Psoas muscle (tissue), 8 donors: ENCODE measurements around the gene EHD1. TPM values are rescaled to one million over a fixed set of nuclear protein-coding genes. Genes with fewer than 3 reads are reported as not detected.

Experiments used
- ATAC-seq, 4 donors: fragments of 200-7000 bp; cut with Tn5 transposase; one replicate each; pipeline ENCODE4 v1.9.1; 2020; ENCODE audit warnings: moderate library complexity in 3 of 4, mild to moderate bottlenecking in 2 of 4
- DNase-seq, 2 donors: peaks; one replicate each; pipeline ENCODE4 v3.0.0-alpha.2; 2020
- H3K27ac ChIP-seq: fragments of 200-600 bp; one replicate; pipeline ENCODE4 v1.8.0; 2022
- H3K27me3 ChIP-seq, 3 donors: fragments of 200-600 bp in 1 of 3; one replicate each; pipeline versions ENCODE4 v1.6.1 to v1.8.0; 2013 to 2022; ENCODE audit warnings: low read length in 2 of 3, mild to moderate bottlenecking in 2 of 3, moderate library complexity in 1 of 3; ENCODE audit not compliant: insufficient read depth in 3 of 3
- H3K36me3 ChIP-seq, 2 donors: fragments of 200-600 bp in 1 of 2; one replicate each; pipeline versions ENCODE4 v1.6.1 to v1.8.0; 2013 to 2022; ENCODE audit warnings: low read depth in 1 of 2, mild to moderate bottlenecking in 1 of 2, moderate library complexity in 1 of 2; ENCODE audit not compliant: insufficient read depth in 1 of 2
- H3K4me1 ChIP-seq: fragments of 200-600 bp; one replicate; pipeline ENCODE4 v1.8.0; 2022
- H3K4me3 ChIP-seq: fragments of 200-600 bp; one replicate; pipeline ENCODE4 v1.8.0; 2022; ENCODE audit warnings: mild to moderate bottlenecking
- H3K9me3 ChIP-seq: fragments of 200-600 bp; one replicate; pipeline ENCODE4 v1.8.0; 2022
- WGBS, 3 donors: extraction: QIAGEN DNeasy Blood & Tissue Kit; methylation state at CpG; one replicate each; pipeline versions ENCODE4 v1.1.6 to v1.1.7; 2013; 5-methylcytosine and 5-hydroxymethylcytosine counted together
- intact Hi-C, 2 donors: fragments of 100-400 bp; cut with DNase I; formaldehyde crosslinking; loops; one replicate each; pipeline versions ENCODE4 v1.11.0 to v1.14.2; 2022
- polyA plus RNA-seq, 3 donors: library from polyadenylated mRNA; stranded (reverse); fragments of 200-250 nt; gene quantifications; one replicate each; pipeline ENCODE4 v1.2.3, GENCODE V29; 2013
- total RNA-seq, 4 donors: library from RNA; stranded (reverse); fragmentation: NEBNext Ultra II Directional in 2 of 4; extraction: Animal tissue kit (Norgen Biotek cat#: 25700) in 2 of 4; gene quantifications; one replicate each; pipeline versions ENCODE4 v1.2.1 to v1.2.4, GENCODE V29; 2021 to 2023
- TF ChIP-seq, protein P1 (sequence below): fragments of 200-600 bp; IDR thresholded peaks from one replicate; pipeline ENCODE4 v1.8.0; 2022; ENCODE audit warnings: antibody characterized with exemption
- donor health status: healthy with polysubstance abuse.
- donor health status: DM: no; HTN: no; CAD: no; lungs with moderate emphysema.
- donor health status: Bipolar disorder and iron deficiency.
- donor health status: healthy.
- donor health status: DM: yes; HTN: yes; CAD: no.
- donor health status: DM: no; HTN: no; CAD: no.
- donor health status: DM: no; HTN: no; CAD: no.
- donor health status: DM: yes; HTN: yes; CAD: no.

EHD1 gene
- total and polyA plus RNA-seq, 7 donors: 23.5 to 174 (median 58.8) TPM

DNA sequence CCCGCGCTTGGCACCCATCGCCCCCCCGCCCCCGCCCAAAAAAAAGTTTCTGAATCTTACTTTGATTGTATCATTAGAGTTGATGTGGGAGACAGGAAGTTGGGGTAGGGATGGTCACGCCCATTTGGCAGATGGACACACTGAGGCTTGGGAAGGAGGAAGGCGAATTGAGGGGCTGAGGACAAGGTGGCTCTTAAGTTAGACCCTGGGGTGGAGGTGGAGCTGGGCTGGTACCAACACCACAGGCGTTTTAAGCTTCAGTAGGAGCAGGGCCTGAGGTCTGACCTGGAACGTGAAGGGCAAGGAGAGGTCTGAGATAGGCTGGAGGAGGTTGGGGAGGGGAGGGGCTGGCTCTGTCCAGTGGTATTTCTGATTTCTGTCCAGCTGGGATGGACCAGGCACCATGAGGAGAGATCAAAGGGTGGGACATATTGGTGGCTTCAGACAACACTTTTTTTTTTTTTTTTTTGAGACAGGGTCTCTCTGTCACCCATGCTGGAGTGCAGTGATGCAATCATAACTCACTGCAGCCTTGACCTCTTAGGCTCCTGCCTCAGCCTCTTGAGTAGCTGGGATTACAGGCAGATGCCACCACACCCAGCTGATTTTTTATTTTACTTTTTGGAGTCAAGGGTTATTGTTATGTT, 33.2 kb downstream of the EHD1 start:
- Histone ChIP-seq H3K27me3 (peaks cover 0 to 3% (median 2%) of the 10 kb centered on the region in 3 donors), H3K4me1 (peaks cover 28% of the 10 kb centered on the region), H3K36me3 (no peaks in the 10 kb centered on the region), H3K9me3 (no peaks in the 10 kb centered on the region), H3K4me3 (peak overlapping the region; percentile 59), H3K27ac (no peak overlapping the region)
- intact Hi-C loops: loop anchor here in 1 of 2 donors (10.0 kb wide), 2 partner anchors 170 to 270 kb away; partner anchors contain the start of genes ARL2, TM7SF2 and ZNHIT2
- TF ChIP-seq, protein P1, sequence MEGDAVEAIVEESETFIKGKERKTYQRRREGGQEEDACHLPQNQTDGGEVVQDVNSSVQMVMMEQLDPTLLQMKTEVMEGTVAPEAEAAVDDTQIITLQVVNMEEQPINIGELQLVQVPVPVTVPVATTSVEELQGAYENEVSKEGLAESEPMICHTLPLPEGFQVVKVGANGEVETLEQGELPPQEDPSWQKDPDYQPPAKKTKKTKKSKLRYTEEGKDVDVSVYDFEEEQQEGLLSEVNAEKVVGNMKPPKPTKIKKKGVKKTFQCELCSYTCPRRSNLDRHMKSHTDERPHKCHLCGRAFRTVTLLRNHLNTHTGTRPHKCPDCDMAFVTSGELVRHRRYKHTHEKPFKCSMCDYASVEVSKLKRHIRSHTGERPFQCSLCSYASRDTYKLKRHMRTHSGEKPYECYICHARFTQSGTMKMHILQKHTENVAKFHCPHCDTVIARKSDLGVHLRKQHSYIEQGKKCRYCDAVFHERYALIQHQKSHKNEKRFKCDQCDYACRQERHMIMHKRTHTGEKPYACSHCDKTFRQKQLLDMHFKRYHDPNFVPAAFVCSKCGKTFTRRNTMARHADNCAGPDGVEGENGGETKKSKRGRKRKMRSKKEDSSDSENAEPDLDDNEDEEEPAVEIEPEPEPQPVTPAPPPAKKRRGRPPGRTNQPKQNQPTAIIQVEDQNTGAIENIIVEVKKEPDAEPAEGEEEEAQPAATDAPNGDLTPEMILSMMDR: no peak
- ATAC-seq: no peak
- DNase-seq: no peak
- WGBS, 3 donors: 23 to 29% (median 25%) methylated on average over 9 of the region's 9 CpGs

DNA sequence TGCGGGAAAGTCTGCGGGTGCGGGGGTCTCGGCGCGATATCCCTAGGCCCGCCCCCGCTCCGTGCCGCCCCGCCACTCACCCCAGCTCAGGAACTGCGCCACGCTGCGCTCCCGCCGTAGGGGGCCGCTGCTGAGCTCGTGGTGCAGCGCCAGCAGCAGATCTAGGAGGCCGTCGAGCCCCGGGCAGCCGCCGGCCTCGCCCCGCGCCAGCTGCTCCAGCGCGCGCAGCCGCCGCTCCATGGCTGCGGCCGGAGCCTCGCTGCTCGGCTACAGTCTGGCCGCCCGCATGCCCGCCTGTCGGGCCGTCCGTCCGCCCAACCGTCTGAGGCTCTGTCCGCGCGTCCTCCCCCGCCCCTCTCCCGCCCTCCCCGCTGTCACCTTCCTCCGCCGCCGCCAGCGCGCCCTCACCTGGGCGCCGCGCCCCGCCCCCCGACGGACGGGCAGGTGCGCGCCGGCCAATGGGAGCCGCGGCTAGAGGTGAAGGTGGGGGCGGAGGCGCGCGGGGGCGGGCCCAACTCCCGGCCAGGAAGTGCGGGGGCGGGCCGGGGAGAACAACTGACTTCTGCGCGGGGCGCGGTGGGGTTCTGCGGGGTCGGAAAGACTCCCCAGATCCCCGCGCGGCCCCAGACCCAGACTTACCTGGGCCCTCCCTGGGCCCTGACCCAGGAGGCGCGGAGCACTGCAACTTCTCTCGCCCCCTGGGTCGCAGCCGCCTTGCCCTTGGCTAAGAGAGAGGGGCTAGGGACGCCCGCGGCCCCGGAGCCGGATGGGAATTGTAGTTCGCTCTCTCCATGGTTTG, 33.9 kb downstream of the EHD1 start, which contains the start of gene CDC42BPG:
TSS of gene CDC42BPG (minus strand) at position 324 of the 799 bp plus-strand sequence. CDS start at position 240, 84 bp downstream.
- ATAC-seq (peak; percentile 41 to 62 (median 57)), DNase-seq (peak in 1 of 2 donors; percentile 84)
- H3K4me3 ChIP-seq: peak within 1 kb of the TSS; percentile 59
- peaks cover 0 to 3% (median 2%) of the 10 kb centered on the region in 3 donors for H3K27me3 ChIP-seq
- H3K27ac ChIP-seq: no peak within 1 kb of the TSS
- intact Hi-C loops: loop anchor here in 1 of 2 donors (5.0 to 10.0 kb wide), 3 partner anchors 57 to 270 kb away; partner anchors contain the start of genes ARL2, TM7SF2 and ZNHIT2
- WGBS, 3 donors: 2 to 6% (median 4%) methylated on average over 46 to 96 of the region's 96 CpGs
- H3K9me3 ChIP-seq: no peaks in the 10 kb centered on the region
- H3K4me1 ChIP-seq: peaks cover 21% of the 10 kb centered on the region
- TF ChIP-seq, protein P1: peak; percentile 58
- H3K36me3 ChIP-seq: no peaks in the 10 kb centered on the region

DNA sequence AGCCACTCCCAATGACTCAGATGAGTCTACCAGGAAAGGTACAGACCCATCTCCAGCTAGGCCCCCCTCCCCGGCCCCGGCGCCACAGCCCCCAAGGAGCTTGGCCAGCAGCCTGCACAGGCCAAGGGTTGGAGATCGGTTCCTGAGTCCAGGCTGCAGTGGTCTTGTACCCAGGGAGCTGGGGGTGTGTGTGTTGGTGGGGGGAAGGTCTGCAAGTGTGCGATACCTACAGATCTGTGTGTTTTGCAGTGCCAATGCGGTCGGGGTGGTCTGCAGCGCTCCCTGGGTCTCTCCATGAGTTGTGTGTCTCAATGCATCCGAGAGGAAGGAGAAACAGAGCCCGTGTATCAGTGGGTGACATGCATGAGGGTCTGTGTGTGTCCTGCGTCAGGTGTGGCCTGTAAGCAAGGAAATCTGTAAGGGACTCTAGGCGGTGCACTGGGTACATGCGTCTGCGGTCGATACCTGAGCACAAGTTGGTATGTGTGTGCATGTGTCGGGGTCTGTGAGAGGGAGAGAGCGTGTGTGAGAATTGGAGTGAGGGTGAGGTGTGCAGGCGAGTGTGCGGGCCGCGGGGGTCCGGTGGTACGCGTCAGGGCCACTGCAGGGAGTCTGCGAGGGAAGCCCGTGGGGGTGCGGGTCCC, 34.6 kb downstream of the EHD1 start:
- Histone ChIP-seq H3K4me3 (no peak overlapping the region), H3K27ac (no peak overlapping the region), H3K27me3 (peaks cover 0 to 3% (median 2%) of the 10 kb centered on the region in 3 donors), H3K4me1 (peaks cover 14% of the 10 kb centered on the region), H3K36me3 (no peaks in the 10 kb centered on the region), H3K9me3 (no peaks in the 10 kb centered on the region)
- intact Hi-C loops: loop anchor here in 1 of 2 donors (5.0 to 10.0 kb wide), 3 partner anchors 57 to 271 kb away; partner anchors contain the start of genes ARL2, TM7SF2 and ZNHIT2
- TF ChIP-seq, protein P1: no peak
- DNase-seq (peak in 1 of 2 donors; percentile 58), ATAC-seq (no peak)
- WGBS, 3 donors: 67 to 72% (median 68%) methylated on average over 24 to 27 of the region's 27 CpGs

DNA sequence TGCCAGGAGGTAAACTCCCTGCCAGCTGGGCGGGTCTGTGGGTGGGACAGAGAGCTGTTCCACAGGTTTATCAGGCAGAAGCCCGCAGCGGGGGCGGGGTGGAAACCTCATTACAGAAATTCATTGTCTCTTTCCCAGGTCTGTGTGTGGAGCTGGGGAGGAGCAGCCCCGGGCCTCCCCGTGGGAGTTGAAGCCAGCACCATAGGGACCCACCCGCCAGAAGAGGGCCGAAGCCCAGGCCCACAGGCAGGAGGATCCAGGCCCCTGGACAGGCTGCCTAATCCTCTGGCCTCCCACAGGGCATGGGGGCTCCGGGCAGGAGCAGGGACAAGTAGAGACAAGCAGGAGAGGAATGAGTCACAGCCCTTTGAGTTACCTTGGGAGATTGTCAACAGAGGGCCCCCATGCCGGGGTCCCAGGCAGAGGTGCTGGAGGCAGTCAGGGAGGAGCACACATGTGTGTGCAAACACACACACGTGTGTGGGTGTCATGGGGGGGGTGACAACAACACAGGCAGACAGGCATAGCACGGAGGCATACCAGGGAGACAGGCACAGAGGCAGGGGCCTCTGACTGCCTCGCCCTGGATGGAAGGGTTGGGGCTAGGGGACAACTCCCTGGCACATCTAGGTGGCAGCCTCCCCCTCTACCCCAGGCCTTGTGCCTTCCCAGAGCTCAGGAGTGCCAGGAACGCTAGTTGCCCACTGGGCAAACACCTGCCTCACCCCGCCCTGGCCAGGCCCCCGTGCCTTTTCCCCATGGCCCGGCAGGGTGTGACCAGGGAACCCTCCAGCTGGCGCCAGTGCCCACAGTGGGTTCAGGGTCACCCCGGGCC, 35.4 kb downstream of the EHD1 start:
- peaks cover 0 to 3% (median 2%) of the 10 kb centered on the region in 3 donors for H3K27me3 ChIP-seq
- intact Hi-C loops: loop anchor here in 1 of 2 donors (5.0 to 10.0 kb wide), 3 partner anchors 56 to 272 kb away; partner anchors contain the start of genes ARL2, TM7SF2 and ZNHIT2
- DNase-seq (no peak), ATAC-seq (no peak)
- H3K4me1 ChIP-seq: peaks cover 7% of the 10 kb centered on the region
- WGBS, 3 donors: 81 to 87% (median 87%) methylated on average over 18 to 19 of the region's 19 CpGs
- H3K4me3 ChIP-seq: no peak overlapping the region
- no peaks in the 10 kb centered on the region for H3K36me3 ChIP-seq
- TF ChIP-seq, protein P1: no peak
- no peaks in the 10 kb centered on the region for H3K9me3 ChIP-seq
- no peak overlapping the region for H3K27ac ChIP-seq
